ENCODE results near the gene RNF225.
"Not testable (repeated sequence)": the region's sequence is repeated elsewhere in the genome, so short reads cannot be mapped to it uniquely, and the experiment has no call there.

The RNF225 gene

DNA sequence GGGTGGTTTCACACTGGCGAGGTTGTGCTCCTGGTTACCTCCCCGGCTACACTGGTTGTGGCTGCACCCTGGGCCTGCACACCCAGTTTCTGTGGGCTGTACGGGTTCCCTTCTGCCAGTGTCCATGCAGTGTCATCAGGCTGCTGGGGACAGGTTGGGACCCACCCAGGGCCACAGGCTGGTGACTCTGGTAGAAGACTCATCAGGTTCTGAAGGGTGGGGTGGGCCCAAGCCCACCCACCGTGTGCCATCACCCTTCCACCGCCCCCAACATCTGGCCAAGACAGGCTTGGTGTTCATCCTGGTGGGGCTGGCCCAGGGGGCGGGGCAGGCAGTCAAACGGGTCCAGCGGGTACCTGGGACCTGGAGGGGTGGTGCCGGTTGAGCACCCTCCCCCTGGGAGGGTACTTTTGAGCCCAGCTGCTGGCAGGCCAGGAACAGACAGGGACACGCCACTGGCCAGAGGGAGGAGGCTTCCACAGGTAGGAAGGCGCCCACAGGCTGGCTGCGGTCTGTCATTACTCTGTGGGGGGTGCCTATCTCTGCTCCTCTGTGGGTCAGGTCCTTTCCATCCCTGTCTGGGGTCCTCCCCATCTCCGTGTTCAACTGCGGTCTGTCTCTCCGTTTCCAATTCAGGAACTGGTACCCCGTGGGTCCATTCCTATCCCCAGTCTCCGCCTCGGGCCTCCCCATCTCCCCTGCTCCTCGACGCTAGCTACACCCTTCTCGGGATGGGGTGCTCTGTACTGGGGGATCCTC, at the start of gene RNF225:
TSS of gene RNF225 (plus strand) at position 437 of the 759 bp plus-strand sequence. CDS start 434 bp downstream, outside the sequence.
- H3K9me3 ChIP-seq (ENCODE audit: control insufficient read depth, insufficient read depth, low read length) = no peaks in the 10 kb centered on the region
- TF ChIP-seq EZH2phosphoT487 (IDR thresholded peaks at IDR 0.05; ENCODE audit: borderline replicate concordance, low read length) = no peak
- TF ChIP-seq, protein P1, sequence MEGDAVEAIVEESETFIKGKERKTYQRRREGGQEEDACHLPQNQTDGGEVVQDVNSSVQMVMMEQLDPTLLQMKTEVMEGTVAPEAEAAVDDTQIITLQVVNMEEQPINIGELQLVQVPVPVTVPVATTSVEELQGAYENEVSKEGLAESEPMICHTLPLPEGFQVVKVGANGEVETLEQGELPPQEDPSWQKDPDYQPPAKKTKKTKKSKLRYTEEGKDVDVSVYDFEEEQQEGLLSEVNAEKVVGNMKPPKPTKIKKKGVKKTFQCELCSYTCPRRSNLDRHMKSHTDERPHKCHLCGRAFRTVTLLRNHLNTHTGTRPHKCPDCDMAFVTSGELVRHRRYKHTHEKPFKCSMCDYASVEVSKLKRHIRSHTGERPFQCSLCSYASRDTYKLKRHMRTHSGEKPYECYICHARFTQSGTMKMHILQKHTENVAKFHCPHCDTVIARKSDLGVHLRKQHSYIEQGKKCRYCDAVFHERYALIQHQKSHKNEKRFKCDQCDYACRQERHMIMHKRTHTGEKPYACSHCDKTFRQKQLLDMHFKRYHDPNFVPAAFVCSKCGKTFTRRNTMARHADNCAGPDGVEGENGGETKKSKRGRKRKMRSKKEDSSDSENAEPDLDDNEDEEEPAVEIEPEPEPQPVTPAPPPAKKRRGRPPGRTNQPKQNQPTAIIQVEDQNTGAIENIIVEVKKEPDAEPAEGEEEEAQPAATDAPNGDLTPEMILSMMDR (IDR thresholded peaks at IDR 0.05; ENCODE audit: low read depth, low read length, poor library complexity, severe bottlenecking) = no peak
- peaks cover 2% of the 10 kb centered on the region for H3K4me1 ChIP-seq (ENCODE audit: control insufficient read depth, low read length)
- H3K4me2 ChIP-seq (ENCODE audit: low read length) = no peak within 1 kb of the TSS
- H3K27ac ChIP-seq (ENCODE audit: low read depth, low read length) = no peak within 1 kb of the TSS
- H3K4me3 ChIP-seq (ENCODE audit: low read length) = no peak within 1 kb of the TSS
- peaks cover 16% of the 10 kb centered on the region for H3K79me2 ChIP-seq (ENCODE audit: control insufficient read depth, low read length)
- H3K36me3 ChIP-seq (ENCODE audit: control insufficient read depth, low read length) = peaks cover 53% of the 10 kb centered on the region
- no peaks in the 10 kb centered on the region for H3K9me2 ChIP-seq (replicated peaks; ENCODE audit: control insufficient read depth, low read length)
- peaks cover 41% of the 10 kb centered on the region for H3F3A ChIP-seq (ENCODE audit: control insufficient read depth, insufficient read depth)
- peaks cover 6% of the 10 kb centered on the region; the same call in 1 of the 2 replicates for H4K20me1 ChIP-seq (ENCODE audit: control insufficient read depth, insufficient read depth, low read depth, low read length)
- H3K27me3 ChIP-seq (ENCODE audit: control insufficient read depth, low read length) = no peaks in the 10 kb centered on the region

DNA sequence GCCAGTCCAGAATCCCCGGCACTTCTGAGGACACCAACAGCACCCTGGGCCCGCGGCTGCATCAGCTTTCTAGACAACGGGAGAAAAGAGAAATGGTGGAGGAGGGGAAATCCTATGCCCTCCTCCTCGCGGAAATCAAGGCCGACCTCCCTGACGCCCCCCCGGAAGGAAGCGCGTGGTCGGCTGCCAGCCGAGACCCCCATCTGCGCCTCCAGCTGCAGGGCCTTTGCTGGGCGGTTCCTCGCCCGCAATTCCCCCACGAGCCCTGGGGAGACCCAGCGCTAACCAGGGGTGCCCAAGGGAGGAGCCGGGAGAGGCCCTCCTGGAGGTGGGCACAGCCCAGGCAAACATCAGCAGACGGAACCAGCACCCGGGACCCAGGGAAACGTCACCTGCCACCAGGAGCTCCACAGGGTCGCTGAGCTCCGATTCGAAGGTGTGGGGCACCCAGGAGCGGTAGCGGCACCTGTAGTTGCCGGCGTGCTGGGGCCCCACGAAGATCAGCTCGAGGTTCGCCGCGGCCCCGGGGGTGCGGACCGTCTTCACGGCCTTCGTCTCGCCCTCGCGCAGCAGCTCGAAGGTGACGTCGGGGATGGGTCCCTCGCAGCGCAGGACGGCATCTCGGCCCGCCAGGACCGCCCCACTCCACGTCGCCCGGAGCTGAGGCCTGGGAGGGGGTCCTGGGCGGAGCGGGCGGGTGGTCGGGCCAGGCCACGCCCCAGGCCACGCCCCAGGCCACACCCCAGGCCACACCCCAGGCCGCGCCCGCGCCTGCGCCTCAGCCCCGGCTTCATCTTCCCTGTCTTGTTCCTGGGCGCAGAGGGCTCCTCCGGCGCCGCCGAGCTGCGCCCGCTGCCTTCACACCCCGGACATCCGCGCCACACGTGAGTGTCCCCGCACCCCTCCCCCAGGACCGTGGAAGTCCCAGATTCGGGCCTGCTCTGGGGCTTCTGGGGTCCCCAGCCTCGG, 48.2 kb upstream of the RNF225 start:
- Histone ChIP-seq H3K4me2 (ENCODE audit: low read length) (peak overlapping the region; percentile 67), H3K27me3 (ENCODE audit: control insufficient read depth, low read length) (no peaks in the 10 kb centered on the region), H3K9me2 (replicated peaks; ENCODE audit: control insufficient read depth, low read length) (no peaks in the 10 kb centered on the region), H3K36me3 (ENCODE audit: control insufficient read depth, low read length) (peaks cover 13% of the 10 kb centered on the region), H3F3A (ENCODE audit: control insufficient read depth, insufficient read depth) (0 out of 2 replicates have a peak, but pooled peaks cover 2% of the 10 kb centered on the region), H3K79me2 (ENCODE audit: control insufficient read depth, low read length) (peaks cover 32% of the 10 kb centered on the region), H3K9me3 (ENCODE audit: control insufficient read depth, insufficient read depth, low read length) (no peaks in the 10 kb centered on the region), H3K27ac (ENCODE audit: low read depth, low read length) (peak overlapping the region; percentile 29; the same call in 1 of the 2 replicates), H3K4me1 (ENCODE audit: control insufficient read depth, low read length) (peaks cover 27% of the 10 kb centered on the region), H4K20me1 (ENCODE audit: control insufficient read depth, insufficient read depth, low read depth, low read length) (no peaks in the 10 kb centered on the region), H3K4me3 (ENCODE audit: low read length) (peak overlapping the region; percentile 91)
- TF ChIP-seq, protein P1 (IDR thresholded peaks at IDR 0.05; ENCODE audit: low read depth, low read length, poor library complexity, severe bottlenecking) = no peak
- TF ChIP-seq EZH2phosphoT487 (IDR thresholded peaks at IDR 0.05; ENCODE audit: borderline replicate concordance, low read length) = no peak

DNA sequence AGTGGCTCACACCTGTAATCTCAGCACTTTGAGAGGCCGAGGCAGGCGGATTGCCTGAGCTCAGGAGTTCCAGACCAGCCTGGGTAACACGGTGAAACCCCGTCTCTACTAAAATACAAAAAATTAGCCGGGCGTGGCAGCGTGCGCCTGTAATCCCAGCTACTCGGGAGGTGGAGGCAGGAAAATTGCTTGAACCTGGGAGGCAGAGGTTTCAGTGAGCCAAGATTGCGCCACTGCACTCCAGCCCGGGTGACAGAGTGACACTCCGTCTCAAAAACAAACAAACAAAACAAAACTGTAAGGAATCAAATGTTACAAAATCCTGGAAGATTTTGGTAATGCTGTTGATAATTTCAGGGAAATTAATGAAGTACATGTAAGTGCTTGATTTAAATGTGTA, 47.4 kb upstream of the RNF225 start:
- Histone ChIP-seq H3K4me2 (ENCODE audit: low read length) (peak overlapping the region; percentile 67), H3K79me2 (ENCODE audit: control insufficient read depth, low read length) (peaks cover 32% of the 10 kb centered on the region), H3K4me1 (ENCODE audit: control insufficient read depth, low read length) (peaks cover 27% of the 10 kb centered on the region), H3K27ac (ENCODE audit: low read depth, low read length) (peak overlapping the region; percentile 29; the same call in 1 of the 2 replicates), H3K4me3 (ENCODE audit: low read length) (peak overlapping the region; percentile 91), H3K36me3 (ENCODE audit: control insufficient read depth, low read length) (peaks cover 13% of the 10 kb centered on the region)
- H4K20me1 ChIP-seq (ENCODE audit: control insufficient read depth, insufficient read depth, low read depth, low read length); H3F3A ChIP-seq (ENCODE audit: control insufficient read depth, insufficient read depth); H3K27me3 ChIP-seq (ENCODE audit: control insufficient read depth, low read length); H3K9me3 ChIP-seq (ENCODE audit: control insufficient read depth, insufficient read depth, low read length); H3K9me2 ChIP-seq (replicated peaks; ENCODE audit: control insufficient read depth, low read length): not testable (repeated sequence)
